Testis (tissue), 2 donors: ENCODE measurements around the gene FIZ1.

ENCODE experiments used
- CTCF ChIP-seq, 3 experiments: fragments of 450-650 bp in 2 of 3; fragments of 200-600 bp in 1 of 3; sonication (generic) in 1 of 3; IDR thresholded peaks; one replicate each; pipeline ENCODE4 v1.5.1; 2016 to 2019; ENCODE audit warnings: antibody characterized with exemption in 3 of 3, mild to moderate bottlenecking in 2 of 3, moderate library complexity in 1 of 3
- POLR2A ChIP-seq: fragments of 450-650 bp; IDR thresholded peaks from one replicate; pipeline ENCODE4 v1.6.1; 2017; ENCODE audit warnings: antibody characterized with exemption, mild to moderate bottlenecking, moderate library complexity

DNA sequence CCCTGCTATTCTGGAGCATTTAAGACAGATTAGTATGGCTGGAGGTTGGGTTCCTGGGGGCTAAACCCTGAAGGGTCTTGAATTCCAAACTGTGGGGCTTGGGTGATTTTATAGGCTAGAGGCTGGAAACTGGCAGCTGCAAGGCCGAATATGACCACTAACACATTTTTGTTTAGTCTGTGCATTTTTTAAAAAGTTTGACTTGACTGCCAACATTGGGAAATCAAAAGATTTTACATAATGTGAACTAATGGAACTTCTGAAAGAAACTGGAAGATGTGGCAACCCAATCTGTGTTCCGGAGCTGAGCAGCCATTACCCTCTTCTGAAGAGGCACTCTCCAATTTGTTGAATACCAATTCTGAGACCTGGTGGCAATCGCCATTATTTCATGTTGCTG lies 20.0 kb upstream of the FIZ1 start:
- TF ChIP-seq CTCF (IDR thresholded peaks at IDR 0.05) (no peak), POLR2A (no peak)
